H9 (cell line): ENCODE measurements around the gene SEPTIN5. TPM values are rescaled to one million over a fixed set of nuclear protein-coding genes. Genes with fewer than 3 reads are reported as not detected.

Source experiments
- DNase-seq: peaks from one replicate; pipeline ENCODE4 v3.0.0-alpha.2; 2017
- H2AFZ ChIP-seq: one replicate; pipeline ENCODE4 v1.6.1; 2013; ENCODE audit warnings: mild to moderate bottlenecking, low read length, control low read depth, moderate library complexity
- H2AK5ac ChIP-seq: 2 replicates; pipeline ENCODE4 v1.6.1; 2013; ENCODE audit warnings: low read length, control low read depth, mixed read lengths; ENCODE audit not compliant: insufficient read length
- H2BK120ac ChIP-seq: one replicate; pipeline ENCODE4 v1.6.1; 2013; ENCODE audit warnings: low read depth, mild to moderate bottlenecking, low read length, control low read depth, inconsistent platforms; ENCODE audit not compliant: poor library complexity, severe bottlenecking
- H2BK12ac ChIP-seq: 2 replicates; pipeline ENCODE4 v1.6.1; 2013; ENCODE audit warnings: low read length, control low read depth, mixed read lengths, low read depth; ENCODE audit not compliant: insufficient read length
- H2BK15ac ChIP-seq: 2 replicates; pipeline ENCODE4 v1.6.1; 2013; ENCODE audit warnings: low read depth, low read length, control low read depth
- H2BK20ac ChIP-seq: one replicate; pipeline ENCODE4 v1.6.1; 2013; ENCODE audit warnings: low read depth, mild to moderate bottlenecking, low read length, control low read depth, inconsistent platforms; ENCODE audit not compliant: poor library complexity, severe bottlenecking
- H2BK5ac ChIP-seq: 2 replicates; pipeline ENCODE4 v1.6.1; 2013; ENCODE audit warnings: low read length, control low read depth, mixed read lengths; ENCODE audit not compliant: insufficient read length
- H3K14ac ChIP-seq: 2 replicates; pipeline ENCODE4 v1.6.1; 2013; ENCODE audit warnings: low read length, control low read depth; ENCODE audit not compliant: insufficient read depth
- H3K18ac ChIP-seq: 2 replicates; pipeline ENCODE4 v1.6.1; 2013; ENCODE audit warnings: low read depth, mild to moderate bottlenecking, mixed read lengths, low read length, control low read depth; ENCODE audit not compliant: insufficient read length
- H3K23ac ChIP-seq: 2 replicates; pipeline ENCODE4 v1.6.1; 2013; ENCODE audit warnings: low read length, control low read depth, mixed read lengths, low read depth; ENCODE audit not compliant: insufficient read length
- H3K23me2 ChIP-seq: 2 replicates; pipeline ENCODE4 v1.6.1; 2013; ENCODE audit warnings: low read depth, mild to moderate bottlenecking, mixed read lengths, low read length, control low read depth; ENCODE audit not compliant: insufficient read length, poor library complexity, severe bottlenecking
- H3K27ac ChIP-seq: 2 replicates; pipeline ENCODE4 v1.5.1; 2013; ENCODE audit warnings: low read length, control low read depth, mixed read lengths, low read depth; ENCODE audit not compliant: insufficient read length
- H3K27me3 ChIP-seq: 2 replicates; pipeline ENCODE4 v1.6.1; 2013; ENCODE audit warnings: low read length, control low read depth, inconsistent platforms; ENCODE audit not compliant: insufficient read depth
- H3K4ac ChIP-seq: 2 replicates; pipeline ENCODE4 v1.6.1; 2013; ENCODE audit warnings: low read depth, mild to moderate bottlenecking, control low read depth, inconsistent platforms, low read length, moderate library complexity
- H3K4me1 ChIP-seq: 2 replicates; pipeline ENCODE4 v1.6.1; 2013; ENCODE audit warnings: low read length, control low read depth, inconsistent platforms; ENCODE audit not compliant: insufficient read depth
- H3K4me2 ChIP-seq: 2 replicates; pipeline ENCODE4 v1.6.1; 2013; ENCODE audit warnings: low read length, control low read depth, mixed read lengths; ENCODE audit not compliant: insufficient read length, insufficient read depth
- H3K56ac ChIP-seq: 2 replicates; pipeline ENCODE4 v1.6.1; 2013; ENCODE audit warnings: low read depth, mild to moderate bottlenecking, mixed read lengths, low read length, control low read depth; ENCODE audit not compliant: insufficient read length
- H3K79me1 ChIP-seq: 2 replicates; pipeline ENCODE4 v1.6.1; 2013; ENCODE audit warnings: low read depth, mild to moderate bottlenecking, moderate library complexity, low read length, control low read depth, inconsistent platforms; ENCODE audit not compliant: insufficient read depth, poor library complexity, severe bottlenecking
- H3K79me2 ChIP-seq: 2 replicates; pipeline ENCODE4 v1.6.1; 2013; ENCODE audit warnings: low read length, control low read depth, inconsistent platforms; ENCODE audit not compliant: insufficient read depth
- H3K9ac ChIP-seq: 2 replicates; pipeline ENCODE4 v1.6.1; 2013; ENCODE audit warnings: low read length, control low read depth, mixed read lengths; ENCODE audit not compliant: insufficient read length; ENCODE audit errors: extremely low read depth
- H3K9me3 ChIP-seq: one replicate; pipeline ENCODE4 v1.6.1; 2013; ENCODE audit warnings: low read depth, low read length, inconsistent platforms; ENCODE audit not compliant: control insufficient read depth
- H3T11ph ChIP-seq: one replicate; pipeline ENCODE4 v1.6.1; 2013; ENCODE audit warnings: mild to moderate bottlenecking, low read length, control low read depth, inconsistent platforms
- H4K20me1 ChIP-seq: one replicate; pipeline ENCODE4 v1.6.1; 2013; ENCODE audit not compliant: control insufficient read depth, insufficient read length, insufficient read depth
- H4K5ac ChIP-seq: 2 replicates; pipeline ENCODE4 v1.6.1; 2013; ENCODE audit warnings: low read depth, mild to moderate bottlenecking, mixed read lengths, low read length, control low read depth; ENCODE audit not compliant: insufficient read length
- H4K8ac ChIP-seq: replicated peaks from 2 replicates; pipeline ENCODE4 v1.6.1; 2013; ENCODE audit warnings: low read length, control low read depth, mixed read lengths, low read depth; ENCODE audit not compliant: insufficient read length
- H4K91ac ChIP-seq: 2 replicates; pipeline ENCODE4 v1.6.1; 2013; ENCODE audit warnings: low read depth, mild to moderate bottlenecking, moderate library complexity, mixed read lengths, low read length, control low read depth; ENCODE audit not compliant: insufficient read length
- H3K27ac Mint-ChIP-seq, 3 experiments: 2 replicates in 2 of 3; 3 replicates in 1 of 3; pipeline ENCODE4 v1.8.0; 2020 to 2021; ENCODE audit warnings: mixed read lengths in 3 of 3, mild to moderate bottlenecking in 1 of 3, moderate library complexity in 1 of 3
- H3K27me3 Mint-ChIP-seq: 2 replicates; pipeline ENCODE4 v1.8.0; 2021; ENCODE audit warnings: low read depth, mild to moderate bottlenecking, moderate library complexity, mixed read lengths
- H3K36me3 Mint-ChIP-seq, 3 experiments: 2 replicates in 2 of 3; 3 replicates in 1 of 3; pipeline ENCODE4 v1.8.0; 2020 to 2021; ENCODE audit warnings: low read depth in 3 of 3, mixed read lengths in 3 of 3; ENCODE audit not compliant: insufficient read depth in 1 of 3
- H3K4me1 Mint-ChIP-seq, 2 experiments: 2 replicates each; pipeline ENCODE4 v1.8.0; 2020; ENCODE audit warnings: mixed read lengths in 2 of 2
- H3K4me3 Mint-ChIP-seq, 2 experiments: 2 replicates in 1 of 2; 3 replicates in 1 of 2; pipeline ENCODE4 v1.8.0; 2020 to 2021; ENCODE audit warnings: mild to moderate bottlenecking in 2 of 2, mixed read lengths in 2 of 2, moderate library complexity in 1 of 2
- H3K9me3 Mint-ChIP-seq, 2 experiments: 2 replicates in 1 of 2; 3 replicates in 1 of 2; pipeline ENCODE4 v1.8.0; 2020; ENCODE audit warnings: mild to moderate bottlenecking in 2 of 2, mixed read lengths in 2 of 2, moderate library complexity in 1 of 2
- CTCF ChIP-seq: fragments of 200-600 bp; sonication (generic); conservative IDR thresholded peaks from 3 replicates; pipeline ENCODE4 v1.8.0; 2021; ENCODE audit warnings: antibody characterized with exemption, mild to moderate bottlenecking
- WGBS: extraction: QIAGEN DNeasy Blood & Tissue Kit; methylation state at CpG from one replicate; pipeline ENCODE4 v1.1.7; 2013; ENCODE audit warnings: missing lambda C conversion rate, low lambda C conversion rate, mixed read lengths; ENCODE audit not compliant: insufficient read length; ENCODE audit errors: extremely low coverage; 5-methylcytosine and 5-hydroxymethylcytosine counted together
- total RNA-seq: library from RNA; stranded (reverse); gene quantifications from 2 replicates; pipeline ENCODE4 v1.2.1, GENCODE V29; 2021

The SEPTIN5 gene
- total RNA-seq, 1 experiment from 2014 or later: 17.8 TPM

GRCh38 chr22:19769393-19769715 lies 55.1 kb downstream of the SEPTIN5 start:
- H2AFZ ChIP-seq: no peak overlapping the region
- no peak overlapping the region for H4K91ac ChIP-seq
- Mint-ChIP-seq H3K9me3 (peaks cover 0 to 3% of the 10 kb centered on the region in 2 experiments; a peak in 1 of 5 replicates), H3K27me3 (peaks cover 93% of the 10 kb centered on the region), H3K27ac (no peak overlapping the region), H3K4me3 (no peak overlapping the region), H3K4me1 (peaks cover 6 to 19% of the 10 kb centered on the region in 2 experiments), H3K36me3 (no peaks in the 10 kb centered on the region)
- no peak overlapping the region for H4K8ac ChIP-seq
- H2BK5ac ChIP-seq: no peak overlapping the region
- H3K9me3 ChIP-seq: no peaks in the 10 kb centered on the region
- H4K5ac ChIP-seq: no peak overlapping the region
- TF ChIP-seq CTCF: no peak
- H3K23ac ChIP-seq: no peak overlapping the region
- H3T11ph ChIP-seq: no peak overlapping the region
- H2BK12ac ChIP-seq: no peak overlapping the region
- H2BK120ac ChIP-seq: no peak overlapping the region
- H3K56ac ChIP-seq: no peak overlapping the region
- DNase-seq: no peak
- no peak overlapping the region for H3K4ac ChIP-seq
- WGBS: no CpG with 5 or more reads among the region's 12 CpGs
- H2BK20ac ChIP-seq: no peak overlapping the region
- H2BK15ac ChIP-seq: no peak overlapping the region
- no peak overlapping the region for H2AK5ac ChIP-seq
- no peak overlapping the region for H3K4me2 ChIP-seq
- no peaks in the 10 kb centered on the region for H3K79me2 ChIP-seq
- H3K79me1 ChIP-seq: no peaks in the 10 kb centered on the region
- H3K9ac ChIP-seq: no peak overlapping the region
- no peak overlapping the region for H3K27ac ChIP-seq
- no peaks in the 10 kb centered on the region for H4K20me1 ChIP-seq
- H3K23me2 ChIP-seq: peaks cover 4% of the 10 kb centered on the region
- peaks cover 40% of the 10 kb centered on the region for H3K27me3 ChIP-seq
- H3K18ac ChIP-seq: no peak overlapping the region
- no peak overlapping the region; the same call in 1 of the 2 replicates for H3K14ac ChIP-seq
- peaks cover 4% of the 10 kb centered on the region; the same call in 1 of the 2 replicates for H3K4me1 ChIP-seq
